Testis (tissue), 2 donors: ENCODE results near the gene AKR1A1.
"Not testable (repeated sequence)": the region's sequence is repeated elsewhere in the genome, so short reads cannot be mapped to it uniquely, and the experiment has no call there.

Experiments
- POLR2A ChIP-seq: fragments of 450-650 bp; IDR thresholded peaks from one replicate; pipeline ENCODE4 v1.6.1; 2017; ENCODE audit warnings: antibody characterized with exemption, mild to moderate bottlenecking, moderate library complexity
- TF ChIP-seq, protein P1 (sequence below), 3 experiments: fragments of 450-650 bp in 2 of 3; fragments of 200-600 bp in 1 of 3; sonication (generic) in 1 of 3; IDR thresholded peaks; one replicate each; pipeline ENCODE4 v1.5.1; 2016 to 2019; ENCODE audit warnings: antibody characterized with exemption in 3 of 3, mild to moderate bottlenecking in 2 of 3, moderate library complexity in 1 of 3

DNA sequence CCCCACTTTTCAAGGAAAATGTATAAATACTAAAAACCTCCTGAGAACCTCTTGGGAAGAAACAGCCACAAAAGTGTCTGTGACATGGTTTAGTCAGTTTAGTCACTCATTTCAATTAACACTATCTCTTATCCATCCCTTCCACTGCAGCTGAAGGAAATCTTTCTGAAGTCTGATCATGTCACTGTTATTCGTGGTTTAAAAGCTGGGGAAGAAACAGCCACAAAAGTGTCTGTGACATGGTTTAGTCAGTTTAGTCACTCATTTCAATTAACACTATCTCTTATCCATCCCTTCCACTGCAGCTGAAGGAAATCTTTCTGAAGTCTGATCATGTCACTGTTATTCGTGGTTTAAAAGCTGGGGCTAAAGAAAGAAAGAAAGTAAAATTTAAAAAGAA, 27.1 kb upstream of the AKR1A1 start:
- TF ChIP-seq, protein P1, sequence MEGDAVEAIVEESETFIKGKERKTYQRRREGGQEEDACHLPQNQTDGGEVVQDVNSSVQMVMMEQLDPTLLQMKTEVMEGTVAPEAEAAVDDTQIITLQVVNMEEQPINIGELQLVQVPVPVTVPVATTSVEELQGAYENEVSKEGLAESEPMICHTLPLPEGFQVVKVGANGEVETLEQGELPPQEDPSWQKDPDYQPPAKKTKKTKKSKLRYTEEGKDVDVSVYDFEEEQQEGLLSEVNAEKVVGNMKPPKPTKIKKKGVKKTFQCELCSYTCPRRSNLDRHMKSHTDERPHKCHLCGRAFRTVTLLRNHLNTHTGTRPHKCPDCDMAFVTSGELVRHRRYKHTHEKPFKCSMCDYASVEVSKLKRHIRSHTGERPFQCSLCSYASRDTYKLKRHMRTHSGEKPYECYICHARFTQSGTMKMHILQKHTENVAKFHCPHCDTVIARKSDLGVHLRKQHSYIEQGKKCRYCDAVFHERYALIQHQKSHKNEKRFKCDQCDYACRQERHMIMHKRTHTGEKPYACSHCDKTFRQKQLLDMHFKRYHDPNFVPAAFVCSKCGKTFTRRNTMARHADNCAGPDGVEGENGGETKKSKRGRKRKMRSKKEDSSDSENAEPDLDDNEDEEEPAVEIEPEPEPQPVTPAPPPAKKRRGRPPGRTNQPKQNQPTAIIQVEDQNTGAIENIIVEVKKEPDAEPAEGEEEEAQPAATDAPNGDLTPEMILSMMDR (IDR thresholded peaks at IDR 0.05): not testable (repeated sequence)
- not testable (repeated sequence) for TF ChIP-seq POLR2A
